Measurements from ENCODE around the gene CAPN10. TPM values are rescaled to one million over a fixed set of nuclear protein-coding genes. Genes with fewer than 3 reads are reported as not detected.

CAPN10 gene
- total RNA-seq, 1 experiment from 2014 or later, result 61.3 TPM

- TF ChIP-seq ATF3 (CRISPR knock-in tag; conservative IDR thresholded peaks at IDR 0.05) (no peak), EMX1 (CRISPR knock-in tag; IDR thresholded peaks at IDR 0.05) (no peak)
Observed at GRCh38 chr2:240570531-240571313, 15.8 kb upstream of the CAPN10 start (continued).

- ChIA-PET CTCF (interaction anchor here (1.0 kb wide), 1 partner anchor 8 kb away, joined by 3 read pairs; no protein-coding TSS in a partner anchor), POLR2A (no interaction called here)
- peaks cover 11% of the 10 kb centered on the region for H3K4me1 Mint-ChIP-seq
- H3K27ac Mint-ChIP-seq, result no peak overlapping the region
- ATAC-seq, result no peak
- H3K9me3 Mint-ChIP-seq, result no peaks in the 10 kb centered on the region
- no peaks in the 10 kb centered on the region for H3K36me3 Mint-ChIP-seq
- H3K27me3 Mint-ChIP-seq (ENCODE audit: low read depth), result peaks cover 28% of the 10 kb centered on the region
- no peak for TF ChIP-seq EMX1 (CRISPR knock-in tag; IDR thresholded peaks at IDR 0.05)
- TF ChIP-seq ZBTB43 (CRISPR knock-in tag; IDR thresholded peaks at IDR 0.05), result no peak
- no peak for TF ChIP-seq NFATC4 (CRISPR knock-in tag; IDR thresholded peaks at IDR 0.05)
- TF ChIP-seq FOXK1 (CRISPR knock-in tag; IDR thresholded peaks at IDR 0.05), result no peak
- no peak for TF ChIP-seq FOXJ3 (CRISPR knock-in tag; IDR thresholded peaks at IDR 0.05; ENCODE audit: borderline replicate concordance)
- TF ChIP-seq SP1 (CRISPR knock-in tag; conservative IDR thresholded peaks at IDR 0.05), result no peak
- TF ChIP-seq NFE2L1 (CRISPR knock-in tag; IDR thresholded peaks at IDR 0.05), result no peak
- no peak for TF ChIP-seq ZNF425 (CRISPR knock-in tag; conservative IDR thresholded peaks at IDR 0.05)
- no peak for TF ChIP-seq NFYB (CRISPR knock-in tag; conservative IDR thresholded peaks at IDR 0.05; ENCODE audit: low read depth)
- TF ChIP-seq CBFB (CRISPR knock-in tag; IDR thresholded peaks at IDR 0.05; ENCODE audit: low read depth), result no peak
- TF ChIP-seq SOX15 (CRISPR knock-in tag; IDR thresholded peaks at IDR 0.05), result no peak
- no peak for TF ChIP-seq PREB (CRISPR knock-in tag; IDR thresholded peaks at IDR 0.05; ENCODE audit: borderline replicate concordance)
- no peak for TF ChIP-seq ERG (CRISPR knock-in tag; IDR thresholded peaks at IDR 0.05)
- no peak for TF ChIP-seq TCF7 (CRISPR knock-in tag; IDR thresholded peaks at IDR 0.05; ENCODE audit: low read depth)
- no peak for TF ChIP-seq ATF6 (CRISPR knock-in tag; IDR thresholded peaks at IDR 0.05)
- TF ChIP-seq CDX4 (CRISPR knock-in tag; IDR thresholded peaks at IDR 0.05; ENCODE audit: borderline replicate concordance), result no peak
- TF ChIP-seq RELA (CRISPR knock-in tag; IDR thresholded peaks at IDR 0.05; ENCODE audit: borderline replicate concordance), result no peak
- TF ChIP-seq ZNF232 (CRISPR knock-in tag; IDR thresholded peaks at IDR 0.05), result no peak
- no peak for TF ChIP-seq MLX (CRISPR knock-in tag; IDR thresholded peaks at IDR 0.05)
- peak; percentile 6 for DNase-seq (ENCODE audit: low spot score)
- H3K4me3 Mint-ChIP-seq, result no peak overlapping the region
Observed at GRCh38 chr2:240571314-240571973, 15.1 kb upstream of the CAPN10 start.
